Activated CD4-positive, alpha-beta T cell treated with anti-CD3 and anti-CD28 coated beads, Interleukin-2, Interleukin-4, amounts not matched to agents 100 ng/mL and 50 ng/mL, durations not matched to agents 16 hours and 8 hours (primary cell): Measurements from ENCODE around the gene PHF14.
A peak's percentile ranks its signal among the peaks of the same experiment; 100 is the strongest.

Experiments used
- DNase-seq: peaks from one replicate; pipeline ENCODE4 v3.0.0-alpha.2; 2020; ENCODE audit warnings: low spot score

Gene PHF14

DNA sequence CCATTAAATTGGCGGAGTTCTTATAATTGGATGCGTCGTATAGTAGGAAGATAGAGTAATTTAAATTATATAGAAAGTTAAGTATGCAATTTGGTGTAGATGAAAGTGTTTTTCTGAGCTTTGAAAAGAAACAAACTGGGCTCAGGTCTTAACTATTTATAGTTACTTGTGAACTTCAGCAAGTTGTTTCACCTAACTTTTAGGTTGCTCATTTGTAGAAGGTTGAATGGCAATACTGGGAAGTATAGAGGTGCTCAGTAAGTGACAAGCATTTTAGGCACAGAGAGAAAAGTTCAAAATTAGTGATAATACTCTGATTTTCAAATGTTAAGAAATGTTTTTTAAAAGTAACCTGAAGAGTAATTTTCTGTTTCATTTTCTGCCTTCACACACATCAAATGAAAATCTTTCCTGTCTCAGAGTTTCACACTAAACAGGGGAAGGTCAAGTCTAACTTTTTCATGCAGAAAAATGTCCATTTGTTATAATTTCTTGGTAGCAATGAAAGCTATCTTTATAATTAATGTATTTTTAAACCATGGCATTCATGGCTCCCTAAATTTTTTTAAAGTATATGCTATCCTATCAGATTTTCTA lies 146.5 kb downstream of the PHF14 start:
- DNase-seq: peak; percentile 6

DNA sequence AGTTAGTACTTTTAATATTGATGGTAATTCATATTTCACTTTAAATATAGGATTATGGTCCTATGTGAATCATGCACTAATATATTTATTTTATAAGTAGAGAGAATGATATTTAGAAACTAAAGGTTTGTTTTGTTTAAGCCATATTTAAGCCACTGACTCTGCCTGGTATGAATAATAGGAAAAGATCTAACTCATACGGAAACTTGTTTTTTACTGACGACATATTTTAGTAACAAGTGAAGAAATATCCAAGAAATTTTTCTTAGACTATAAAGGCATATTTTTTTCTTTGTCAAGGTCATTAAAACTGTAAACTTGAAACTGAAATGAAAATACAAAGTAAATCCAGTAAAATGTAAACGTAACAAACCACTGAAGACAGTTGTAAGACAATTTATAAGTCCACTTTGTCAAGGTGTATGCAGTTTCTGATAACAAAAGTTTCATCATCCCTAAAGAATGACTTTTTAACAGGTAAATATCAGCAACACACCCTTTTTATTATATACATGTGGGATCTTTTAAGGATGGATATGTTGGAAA lies 147.1 kb downstream of the PHF14 start:
- DNase-seq: peak; percentile 54

DNA sequence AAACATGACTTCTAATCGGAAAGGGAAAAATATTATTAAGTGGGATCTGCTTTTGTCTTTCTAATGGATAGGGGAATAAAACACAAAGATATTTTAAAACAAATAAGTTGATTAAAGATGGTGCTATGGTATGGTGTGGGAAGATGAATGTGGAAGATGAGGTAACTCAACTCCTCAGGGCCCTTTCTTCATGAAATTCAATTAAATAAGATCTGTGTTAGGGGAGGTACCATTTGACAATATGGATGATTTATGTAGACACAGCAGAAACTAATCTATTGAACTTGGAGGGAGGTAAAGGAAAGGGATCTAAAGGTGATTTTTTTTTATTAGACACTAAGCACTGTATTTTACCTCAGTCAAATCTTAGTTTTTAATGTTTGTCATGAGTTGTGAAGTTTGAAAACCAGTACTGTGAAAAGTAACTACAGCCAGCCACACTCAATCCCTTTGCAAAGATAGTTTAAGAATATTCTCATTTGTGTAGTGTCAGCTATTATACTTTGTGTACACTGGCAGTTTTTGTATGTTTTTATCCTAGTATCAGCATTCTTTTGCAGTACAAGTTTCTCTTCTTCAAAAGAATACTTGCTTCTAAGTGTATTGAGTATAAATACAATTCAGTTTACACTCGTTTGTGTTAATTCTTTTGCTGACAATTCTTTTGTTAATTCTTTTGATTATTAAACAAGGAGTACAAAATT lies 151.3 kb downstream of the PHF14 start:
- no peak for DNase-seq

DNA sequence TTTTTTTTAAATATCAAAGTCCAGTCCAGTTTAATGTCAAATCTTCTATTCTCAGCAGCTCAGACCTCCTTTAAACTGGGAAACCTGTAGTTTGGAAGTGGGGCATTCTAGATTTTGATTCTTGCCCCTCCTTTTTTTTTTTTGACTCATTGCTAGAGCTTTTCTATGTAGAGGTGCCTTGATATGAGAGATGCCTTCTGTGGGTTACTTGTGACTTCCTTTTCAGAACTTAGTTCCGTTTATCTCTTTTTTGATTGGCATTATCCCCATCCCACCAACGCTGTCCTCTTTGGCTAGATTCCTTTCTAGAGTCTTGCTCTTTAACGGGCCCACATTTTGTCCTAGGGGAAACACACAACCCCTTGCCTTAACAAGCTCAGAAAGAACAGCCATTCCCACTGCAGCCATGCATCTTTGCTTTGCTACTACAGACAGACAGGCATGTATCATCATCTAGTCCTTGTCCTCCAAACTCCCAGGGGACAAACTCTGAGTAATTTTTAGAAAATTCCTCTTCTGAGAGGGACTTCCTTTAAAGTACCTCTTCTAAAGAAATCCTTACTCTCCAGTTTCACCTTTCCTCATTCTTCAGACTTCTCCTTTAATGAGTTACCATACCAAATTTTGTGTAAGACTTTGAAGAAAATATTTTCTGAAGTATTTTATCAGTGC lies 153.6 kb downstream of the PHF14 start:
- peak; percentile 42 for DNase-seq

DNA sequence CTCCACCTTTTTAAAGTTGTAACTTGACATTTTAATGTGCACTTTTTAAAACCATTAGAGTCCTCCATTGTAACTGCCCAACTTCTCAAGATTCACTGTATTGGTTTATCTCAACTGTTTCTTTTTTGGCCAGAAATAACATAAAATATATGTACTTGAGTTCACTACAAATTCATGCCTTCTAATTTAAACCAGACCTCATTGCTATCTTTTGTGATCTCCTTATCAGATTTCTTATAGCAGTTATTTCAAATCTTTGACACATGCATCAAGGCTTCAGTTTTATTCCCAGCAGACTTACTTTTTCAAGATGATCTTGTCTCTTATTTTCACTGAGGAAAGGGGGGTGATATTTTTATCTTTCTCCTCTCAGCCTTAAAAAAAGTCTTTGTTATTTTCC lies 154.3 kb downstream of the PHF14 start:
- no peak for DNase-seq

DNA sequence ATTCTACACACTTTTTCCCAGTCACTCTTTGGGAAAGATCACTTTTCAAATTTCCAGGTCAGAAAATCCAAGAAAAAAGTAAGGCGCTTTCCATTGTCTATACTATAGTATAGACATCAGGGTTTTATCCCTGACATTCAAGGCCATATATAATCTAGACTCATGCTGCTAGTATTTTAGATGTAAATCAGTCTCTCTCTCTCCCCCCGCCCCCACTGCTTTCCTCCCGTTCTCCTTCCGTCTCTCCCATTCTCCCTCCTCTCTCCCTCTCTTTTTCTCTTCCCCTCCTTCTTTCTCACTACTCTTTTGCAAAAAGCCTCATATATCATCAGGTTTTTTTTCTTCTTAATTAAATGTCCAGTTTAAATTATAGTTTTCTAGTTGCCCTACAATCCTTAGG lies 154.8 kb downstream of the PHF14 start:
- no peak for DNase-seq

DNA sequence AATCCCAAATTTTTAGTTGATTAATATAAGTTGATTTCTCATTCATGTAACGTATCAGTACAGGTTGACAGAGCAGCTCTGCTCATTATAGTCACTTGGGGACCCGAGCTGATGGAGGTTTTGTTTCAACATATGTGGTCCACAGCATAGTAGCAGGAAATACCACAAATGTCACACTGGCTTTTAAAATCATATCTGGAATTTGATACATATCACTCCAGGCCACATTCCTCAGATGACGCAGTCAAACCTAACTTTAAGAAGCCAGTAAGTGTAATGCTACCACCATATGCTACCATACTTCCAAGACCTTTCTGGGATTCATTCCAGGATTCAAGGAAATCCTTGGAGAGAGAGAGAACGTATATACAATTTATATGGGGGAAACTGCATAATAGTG lies 156.3 kb downstream of the PHF14 start:
- DNase-seq: peak; percentile 57

DNA sequence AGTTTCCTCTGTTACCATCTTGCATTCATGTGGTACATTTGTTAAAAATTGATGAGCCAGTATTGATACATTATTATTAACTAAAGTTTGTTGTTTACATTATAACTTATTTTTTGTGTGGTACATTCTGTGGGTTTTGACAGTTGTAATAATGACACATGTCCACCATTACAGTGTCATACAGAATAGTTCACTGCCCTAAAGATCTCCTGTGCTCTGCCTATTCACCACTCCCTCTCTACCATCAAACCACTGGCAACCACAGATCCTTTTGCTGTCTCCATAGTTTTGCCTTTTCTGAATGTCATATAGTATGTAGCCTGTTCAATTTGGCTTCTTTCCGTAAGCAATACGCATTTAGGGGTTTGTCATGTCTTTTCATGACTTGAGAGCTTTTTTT lies 156.9 kb downstream of the PHF14 start:
- no peak for DNase-seq

DNA sequence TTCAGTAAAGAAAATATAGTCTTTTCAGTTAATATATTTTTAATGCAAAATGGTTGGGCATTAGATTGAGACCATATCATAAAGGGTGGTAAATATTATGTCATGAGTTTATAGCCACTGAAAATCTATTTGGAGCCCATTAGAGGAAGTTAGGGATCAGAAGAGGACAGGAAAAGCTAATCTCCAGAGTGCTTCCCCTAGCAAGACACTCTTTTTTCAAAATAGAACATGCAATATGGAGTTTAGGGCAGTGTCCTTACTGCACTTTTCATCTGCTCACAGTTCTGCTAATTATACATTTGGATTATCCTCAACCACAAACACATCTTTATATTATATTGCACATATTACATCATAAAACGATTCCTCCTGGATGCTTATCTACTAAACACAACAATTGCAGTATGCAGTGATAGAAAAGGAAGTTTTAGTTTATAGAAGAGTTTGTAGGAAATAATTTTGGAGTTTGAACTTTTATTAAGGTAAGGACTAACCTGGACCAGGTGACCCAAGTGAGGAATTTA lies 159.8 kb downstream of the PHF14 start:
- no peak for DNase-seq

DNA sequence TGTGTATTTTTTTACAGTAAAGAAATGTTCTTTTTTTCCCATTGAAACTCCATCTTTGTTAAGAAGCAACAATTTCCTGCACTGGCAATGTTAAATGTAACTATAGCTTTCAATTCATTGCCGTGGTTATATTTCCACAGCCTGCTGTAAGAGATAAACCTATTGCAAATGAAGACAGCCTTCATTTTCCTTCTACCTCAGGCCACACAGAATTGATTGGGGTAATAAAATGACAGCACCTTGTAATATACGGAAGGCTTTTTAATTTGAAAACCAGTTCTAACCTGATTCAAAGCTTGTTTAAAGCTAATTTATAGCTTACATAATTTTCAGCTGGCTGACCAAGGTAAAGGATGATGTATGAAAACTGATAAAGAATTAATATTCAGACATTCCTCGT lies 161.9 kb downstream of the PHF14 start:
- DNase-seq: no peak

DNA sequence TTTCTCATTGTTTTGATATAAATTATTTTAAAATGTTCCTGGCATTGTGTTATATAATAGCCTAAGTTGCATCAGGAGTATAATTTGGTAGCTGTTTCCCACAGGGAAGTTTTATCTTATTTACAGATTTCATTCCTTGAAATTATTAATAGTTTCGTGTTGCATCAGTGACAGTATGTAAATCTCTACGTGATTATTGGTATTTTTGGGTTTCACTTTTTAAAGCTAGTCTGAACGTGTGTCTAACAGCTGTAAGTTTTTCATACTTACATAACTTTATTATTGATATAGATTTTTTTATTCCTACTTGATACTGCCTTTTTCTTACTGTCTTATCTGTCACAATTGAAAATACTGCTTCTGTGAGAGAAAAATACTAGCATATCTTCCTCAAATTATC lies 167.9 kb downstream of the PHF14 start:
- DNase-seq: no peak

DNA sequence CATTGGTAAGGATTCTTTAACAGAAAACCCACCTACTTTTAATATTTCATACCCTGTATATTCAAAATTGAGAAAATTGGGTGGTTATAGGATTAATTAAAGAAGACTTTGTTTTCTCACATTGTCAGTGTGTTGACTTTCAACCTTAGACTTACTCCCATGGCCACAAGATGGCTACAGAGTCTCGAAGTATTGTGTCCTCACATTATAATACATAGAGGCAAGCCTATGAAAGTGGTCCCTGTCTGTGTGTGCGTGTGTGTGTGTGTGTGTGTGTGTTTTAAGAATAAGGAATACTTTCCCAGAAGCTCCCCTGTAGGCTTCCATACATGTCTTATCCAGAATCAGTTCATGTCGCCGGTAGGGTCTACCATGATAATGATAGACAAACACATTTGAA lies 180.0 kb downstream of the PHF14 start:
- no peak for DNase-seq

DNA sequence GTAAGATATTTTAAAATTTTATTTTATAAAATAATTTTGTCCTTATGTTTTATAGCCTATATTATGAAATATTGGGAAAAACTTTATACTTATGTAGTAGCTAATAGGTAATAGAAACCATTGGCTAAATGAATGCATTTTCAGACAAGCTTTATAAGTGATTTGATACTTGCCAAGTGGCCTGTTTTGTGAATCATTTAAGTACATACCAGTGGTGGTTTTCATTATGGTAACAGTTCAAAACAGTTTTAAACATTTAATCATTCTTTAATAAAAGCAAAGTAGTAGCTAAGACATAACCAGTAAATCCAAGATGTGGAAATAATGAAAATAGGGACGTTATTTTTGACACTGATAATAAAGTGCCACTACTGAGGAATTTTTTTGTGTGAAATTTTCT lies 182.2 kb downstream of the PHF14 start:
- no peak for DNase-seq

DNA sequence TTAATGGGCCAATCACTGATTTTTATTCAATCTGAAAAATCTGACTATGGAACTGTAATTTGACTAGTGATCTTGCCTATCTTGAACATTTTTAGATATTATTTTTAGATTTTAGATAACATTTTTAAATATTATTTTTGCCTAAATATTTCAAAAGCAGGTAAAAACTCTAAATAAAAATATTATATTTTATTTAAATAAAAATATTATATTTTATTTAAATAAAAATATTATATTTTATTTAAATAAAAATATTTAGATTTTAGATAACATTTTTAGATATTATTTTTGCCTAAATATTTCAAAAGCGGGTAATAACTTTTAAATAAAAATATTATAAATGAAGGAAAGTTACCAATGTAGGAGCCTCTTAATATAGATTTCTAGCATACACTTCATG lies 187.8 kb downstream of the PHF14 start:
- no peak for DNase-seq

DNA sequence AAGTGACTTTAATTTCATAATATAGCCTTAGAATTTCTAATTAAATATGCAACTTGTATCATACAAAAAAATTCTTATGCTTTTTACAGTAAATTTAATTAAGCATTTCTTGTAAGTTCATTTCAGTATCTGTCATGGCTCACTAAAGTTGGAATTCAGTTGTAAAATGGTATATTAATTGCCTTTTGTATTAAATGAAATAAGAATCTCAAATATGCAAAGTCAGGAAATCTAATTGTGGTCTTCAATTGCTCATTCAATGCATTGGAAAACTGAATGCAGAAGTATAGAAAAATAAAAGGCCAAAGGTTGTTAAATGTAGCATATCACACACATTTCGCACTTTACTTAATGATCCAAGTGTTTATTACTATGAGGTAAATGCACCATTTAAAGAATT lies 189.5 kb downstream of the PHF14 start:
- DNase-seq: no peak

DNA sequence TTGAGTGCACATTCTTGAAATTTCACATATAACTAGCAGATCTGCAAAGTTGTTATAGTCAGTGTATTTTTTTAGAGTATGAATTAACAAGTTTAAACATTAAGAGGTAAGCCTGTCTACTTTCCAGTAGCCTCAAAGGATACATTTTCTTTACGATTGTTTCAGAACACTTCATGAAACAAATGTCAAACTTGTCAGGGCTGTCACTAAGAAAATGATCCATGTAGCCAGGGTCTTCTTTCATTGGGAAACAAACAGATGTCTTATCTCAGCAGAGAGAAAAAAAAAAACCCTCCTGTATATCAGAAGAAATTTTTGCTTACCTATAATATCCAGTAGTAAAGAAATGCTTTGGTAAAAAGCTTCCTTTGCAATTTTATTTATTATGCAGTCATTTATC lies 192.4 kb downstream of the PHF14 start:
- DNase-seq: no peak

DNA sequence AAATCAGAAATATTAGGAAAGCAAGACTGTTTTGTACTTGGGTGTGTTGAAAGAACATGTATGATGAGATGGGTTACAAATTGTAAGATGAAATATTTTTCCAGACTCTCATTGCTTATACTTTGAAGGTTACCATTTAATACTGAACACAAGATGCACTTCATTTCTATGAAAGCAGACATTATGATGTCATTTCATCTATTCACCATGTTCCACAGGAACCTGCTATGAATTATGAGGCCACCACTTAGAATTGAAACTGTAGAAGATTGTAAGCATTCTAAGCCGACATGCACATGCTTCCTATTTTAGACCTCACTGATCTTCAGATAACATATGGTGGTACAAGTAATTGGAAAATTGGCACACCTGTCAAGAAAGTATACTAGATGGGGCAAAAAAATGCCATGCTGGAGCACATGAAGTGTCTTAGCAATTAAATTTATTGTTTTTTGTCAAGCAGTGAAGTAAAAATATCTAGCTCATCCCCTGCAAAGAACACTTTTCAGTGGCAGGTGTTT lies 195.0 kb downstream of the PHF14 start:
- DNase-seq: no peak

DNA sequence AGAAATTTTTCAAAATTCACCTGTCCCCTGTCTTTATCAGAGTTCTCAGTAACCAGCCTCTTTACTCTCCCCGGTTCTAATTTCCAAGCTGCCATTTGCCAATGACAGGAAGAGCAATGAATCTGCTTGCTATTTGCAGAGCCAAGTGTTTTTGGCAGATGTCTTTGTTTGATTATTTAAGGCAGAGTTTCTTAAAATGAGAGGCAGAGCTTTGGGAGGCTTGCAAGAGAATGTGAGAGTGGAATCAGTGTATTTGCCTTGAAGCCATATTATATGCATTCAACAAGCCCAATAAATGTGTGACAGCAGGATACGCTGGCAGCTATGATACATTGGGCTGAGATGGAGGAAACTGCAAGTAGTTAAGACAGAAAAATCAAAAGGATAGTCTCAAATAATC lies 196.5 kb downstream of the PHF14 start:
- DNase-seq: no peak

DNA sequence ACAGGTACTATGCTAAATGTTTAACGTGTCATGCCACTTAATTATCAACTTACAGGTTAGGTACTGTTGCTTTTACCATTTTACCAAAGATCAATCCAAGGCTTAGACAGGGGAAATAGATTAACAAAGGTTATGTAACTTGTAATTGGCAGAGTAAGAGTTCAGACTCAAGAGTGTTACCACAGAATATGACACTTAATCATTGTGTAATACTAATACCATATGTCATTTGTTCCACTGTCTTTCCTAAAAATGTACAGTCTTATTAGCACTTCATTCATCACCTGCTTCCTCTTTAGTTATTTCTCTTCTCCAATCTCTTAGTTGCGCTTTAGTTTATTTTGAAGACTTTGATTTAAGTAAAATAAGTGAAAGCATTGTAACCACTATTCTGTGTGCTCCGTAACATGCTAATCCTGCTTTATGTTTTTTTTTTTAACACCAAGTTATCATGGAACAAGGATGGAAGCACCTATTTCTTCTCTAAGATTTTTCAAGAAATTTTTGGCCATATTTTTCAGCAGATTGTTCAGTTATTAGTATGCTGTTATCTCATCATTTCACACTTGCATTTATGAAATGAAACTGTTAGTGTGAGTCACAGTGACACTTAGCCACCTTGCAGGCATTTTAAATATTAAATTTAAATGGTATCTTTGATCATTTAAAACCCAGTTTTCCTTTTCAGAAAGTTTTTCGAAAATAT lies 197.3 kb downstream of the PHF14 start:
- peak; percentile 16 for DNase-seq

DNA sequence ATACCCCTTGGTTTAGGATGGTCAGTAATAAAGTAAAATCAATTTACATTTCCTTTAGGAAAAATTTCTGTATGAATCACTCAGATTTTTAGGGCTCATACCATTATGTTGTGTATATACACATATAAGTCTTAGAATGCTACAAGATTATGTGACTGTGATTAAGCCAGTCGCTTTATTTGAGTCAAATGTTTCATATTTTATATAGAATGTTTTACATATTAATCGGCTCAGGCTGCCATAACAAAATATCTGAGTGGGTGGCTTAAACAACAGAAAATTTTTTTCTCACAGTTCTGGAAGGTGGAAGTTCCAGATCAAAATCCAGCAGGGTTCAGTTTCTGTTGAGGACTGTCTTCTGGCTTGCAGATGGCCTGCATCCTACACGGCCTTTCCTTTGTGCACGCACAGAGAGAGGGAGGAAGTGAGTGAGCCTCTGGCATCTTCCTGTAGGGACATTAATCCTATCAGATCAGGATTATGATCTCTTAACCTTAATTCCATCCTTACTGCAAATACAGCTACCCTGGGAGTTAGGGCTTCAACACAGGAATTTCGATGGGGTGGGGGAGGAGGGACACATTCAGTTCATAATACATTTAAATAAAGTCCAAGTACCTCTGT lies 198.0 kb downstream of the PHF14 start:
- DNase-seq: no peak

DNA sequence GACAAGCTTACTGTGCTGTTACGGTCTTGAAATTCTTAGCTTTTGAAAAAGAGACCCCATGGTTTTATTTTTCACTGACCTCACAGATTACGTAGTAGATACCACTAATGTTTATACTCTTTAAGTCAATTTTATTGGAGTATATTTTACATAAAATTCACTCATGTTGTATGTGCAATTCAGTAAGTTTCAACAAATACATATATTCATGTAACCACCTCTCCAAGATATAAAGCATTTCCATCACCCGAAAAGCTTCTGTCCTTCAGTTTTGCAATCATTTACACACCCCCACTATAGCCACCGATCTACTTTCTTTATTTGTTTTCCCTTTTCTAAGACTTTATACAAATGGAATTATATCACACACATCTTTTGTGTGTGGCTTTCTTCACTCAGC lies 199.2 kb downstream of the PHF14 start:
- no peak for DNase-seq

DNA sequence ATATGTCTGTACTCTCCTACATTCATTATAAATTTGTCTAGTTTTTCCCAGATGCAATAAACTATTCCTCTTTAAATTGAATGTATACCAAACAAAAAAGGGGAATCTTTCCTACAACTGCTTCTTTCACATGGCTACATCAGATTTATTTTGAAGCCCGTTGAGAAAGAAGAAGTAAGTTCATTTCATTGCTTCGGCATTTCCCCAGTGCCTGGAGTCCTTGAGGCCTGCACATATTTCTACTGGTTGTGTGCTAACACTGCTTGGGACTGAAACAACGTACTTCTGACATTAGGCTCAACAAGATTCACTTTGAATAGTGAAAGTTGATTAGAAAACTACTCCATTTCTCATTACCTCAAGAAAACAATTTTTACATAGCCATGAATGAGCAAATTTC lies 201.7 kb downstream of the PHF14 start:
- DNase-seq: no peak
